Metanephros (tissue), 1 donor: ENCODE measurements around the gene EVX2. TPM values are rescaled to one million over a fixed set of nuclear protein-coding genes. Genes with fewer than 3 reads are reported as not detected.

ENCODE experiments used
- total RNA-seq: library from RNA; depleted of rRNA; stranded (reverse); fragments of >200 nt; gene quantifications from one replicate; pipeline ENCODE4 v1.2.3, GENCODE V29; 2014

Gene EVX2
- total RNA-seq, result not detected

GRCh38 chr2:176083796-176084261 is at the start of gene EVX2:
EVX2 (minus strand) TSS chr2:176083962; CDS start chr2:176083776, 186 bp downstream.

GRCh38 chr2:176128982-176129796 is 45.4 kb upstream of the EVX2 start, which contains the start of gene HOXD8:
HOXD8 (plus strand) TSS chr2:176129705; CDS start chr2:176130367, 662 bp downstream.

GRCh38 chr2:176122683-176123410 is 39.1 kb upstream of the EVX2 start, which contains the start of gene HOXD9:
HOXD9 (plus strand) TSS chr2:176122719; CDS start chr2:176122769, 50 bp downstream.

GRCh38 chr2:176115883-176116813 is 32.4 kb upstream of the EVX2 start, which contains the start of gene HOXD10:
HOXD10 (plus strand) TSS chr2:176116778; CDS start chr2:176116834, 56 bp downstream.

GRCh38 chr2:176106581-176107539 is 23.1 kb upstream of the EVX2 start, which contains the start of gene HOXD11:
HOXD11 (plus strand) TSS chr2:176107280; CDS start chr2:176107356, 76 bp downstream.

GRCh38 chr2:176099728-176100546 is 16.2 kb upstream of the EVX2 start, which contains the start of gene HOXD12:
HOXD12 (plus strand) TSS chr2:176099795; CDS start chr2:176099802, 7 bp downstream.

GRCh38 chr2:176092270-176093144 is 8.7 kb upstream of the EVX2 start, which contains the start of gene HOXD13:
HOXD13 (plus strand) TSS chr2:176092721; CDS start chr2:176092891, 170 bp downstream.

Other genes with a start within 250 kb of the EVX2 start
- gene LNPK, start 81.7 kb downstream of the EVX2 start, total RNA-seq, result 29.4 TPM
- gene HOXD13, start 8.8 kb upstream of the EVX2 start, total RNA-seq, result 0.06 TPM
- 0.23 TPM for gene HOXD12, start 15.8 kb upstream of the EVX2 start, total RNA-seq
- 40.2 TPM for gene HOXD11, start 23.3 kb upstream of the EVX2 start, total RNA-seq
- 86.1 TPM for gene HOXD10, start 32.8 kb upstream of the EVX2 start, total RNA-seq
- 50.0 TPM for gene HOXD9, start 38.8 kb upstream of the EVX2 start, total RNA-seq
- gene HOXD8, start 45.7 kb upstream of the EVX2 start, total RNA-seq, result 69.9 TPM
- 48.2 TPM for gene HOXD4, start 67.6 kb upstream of the EVX2 start, total RNA-seq
- gene HOXD3, start 73.3 kb upstream of the EVX2 start, total RNA-seq, result 74.7 TPM
- gene HOXD1, start 104.7 kb upstream of the EVX2 start, total RNA-seq, result 5.5 TPM
- 74.2 TPM for gene MTX2, start 185.5 kb upstream of the EVX2 start, total RNA-seq